22Rv1 (cell line): ENCODE measurements around the gene BRCA2.

Experiments
- ZFX ChIP-seq: fragments of 450-650 bp; IDR thresholded peaks from 2 replicates; pipeline ENCODE4 v1.6.1; 2017; ENCODE audit warnings: antibody characterized with exemption, borderline replicate concordance
- TF ChIP-seq, protein P1 (sequence below): fragments of 450-650 bp; IDR thresholded peaks from 2 replicates; pipeline ENCODE4 v1.5.1; 2017; ENCODE audit warnings: mild to moderate bottlenecking

DNA sequence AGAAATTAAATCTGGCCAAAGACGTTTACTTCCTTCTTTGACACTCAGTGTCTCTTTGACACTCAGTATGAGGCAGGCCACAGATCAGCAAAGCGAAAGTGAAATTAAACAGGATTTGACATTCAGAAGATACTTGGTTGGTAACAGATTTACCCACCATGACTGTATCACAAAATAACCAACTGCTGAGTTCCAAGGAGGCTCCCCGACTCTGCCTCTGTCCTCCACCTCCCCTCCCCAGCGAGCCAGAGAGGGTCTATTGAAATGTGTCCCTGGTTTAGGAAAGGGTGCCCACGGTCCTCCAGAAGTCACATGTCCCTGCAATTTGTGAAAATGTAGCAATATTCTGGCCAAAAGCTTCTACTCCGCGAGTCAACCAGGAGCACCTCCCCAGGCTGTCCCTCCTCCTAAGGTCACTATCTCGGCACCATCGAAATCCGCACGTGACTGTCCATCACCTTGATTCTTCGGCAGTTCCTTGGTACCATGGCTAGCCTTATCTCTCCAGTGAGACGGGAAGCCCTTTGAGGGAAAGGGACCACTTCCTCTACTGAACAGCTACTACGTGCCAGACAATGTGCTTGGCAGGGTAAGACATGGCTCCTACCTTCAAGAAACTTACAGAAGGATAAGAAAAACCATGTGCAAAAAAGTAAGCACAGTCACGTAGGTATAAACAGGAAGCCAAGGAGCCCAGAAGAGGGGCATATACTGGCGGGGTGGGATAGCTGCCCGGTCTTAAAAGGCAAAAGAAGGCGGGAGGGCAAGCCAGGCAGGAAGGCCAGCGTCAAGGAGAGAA, 111.1 kb downstream of the BRCA2 start:
- TF ChIP-seq, protein P1, sequence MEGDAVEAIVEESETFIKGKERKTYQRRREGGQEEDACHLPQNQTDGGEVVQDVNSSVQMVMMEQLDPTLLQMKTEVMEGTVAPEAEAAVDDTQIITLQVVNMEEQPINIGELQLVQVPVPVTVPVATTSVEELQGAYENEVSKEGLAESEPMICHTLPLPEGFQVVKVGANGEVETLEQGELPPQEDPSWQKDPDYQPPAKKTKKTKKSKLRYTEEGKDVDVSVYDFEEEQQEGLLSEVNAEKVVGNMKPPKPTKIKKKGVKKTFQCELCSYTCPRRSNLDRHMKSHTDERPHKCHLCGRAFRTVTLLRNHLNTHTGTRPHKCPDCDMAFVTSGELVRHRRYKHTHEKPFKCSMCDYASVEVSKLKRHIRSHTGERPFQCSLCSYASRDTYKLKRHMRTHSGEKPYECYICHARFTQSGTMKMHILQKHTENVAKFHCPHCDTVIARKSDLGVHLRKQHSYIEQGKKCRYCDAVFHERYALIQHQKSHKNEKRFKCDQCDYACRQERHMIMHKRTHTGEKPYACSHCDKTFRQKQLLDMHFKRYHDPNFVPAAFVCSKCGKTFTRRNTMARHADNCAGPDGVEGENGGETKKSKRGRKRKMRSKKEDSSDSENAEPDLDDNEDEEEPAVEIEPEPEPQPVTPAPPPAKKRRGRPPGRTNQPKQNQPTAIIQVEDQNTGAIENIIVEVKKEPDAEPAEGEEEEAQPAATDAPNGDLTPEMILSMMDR, result no peak
- TF ChIP-seq ZFX, result no peak
